Inflammatory macrophage treated with lipopolysaccharide for 4 hours (primary cell): Measurements from ENCODE around the gene ADNP2.
"Not testable (repeated sequence)": the region's sequence is repeated elsewhere in the genome, so short reads cannot be mapped to it uniquely, and the experiment has no call there.

Source experiments
- DNase-seq: peaks from one replicate; pipeline ENCODE4 v3.0.0-alpha.2; 2020

Gene ADNP2

DNA sequence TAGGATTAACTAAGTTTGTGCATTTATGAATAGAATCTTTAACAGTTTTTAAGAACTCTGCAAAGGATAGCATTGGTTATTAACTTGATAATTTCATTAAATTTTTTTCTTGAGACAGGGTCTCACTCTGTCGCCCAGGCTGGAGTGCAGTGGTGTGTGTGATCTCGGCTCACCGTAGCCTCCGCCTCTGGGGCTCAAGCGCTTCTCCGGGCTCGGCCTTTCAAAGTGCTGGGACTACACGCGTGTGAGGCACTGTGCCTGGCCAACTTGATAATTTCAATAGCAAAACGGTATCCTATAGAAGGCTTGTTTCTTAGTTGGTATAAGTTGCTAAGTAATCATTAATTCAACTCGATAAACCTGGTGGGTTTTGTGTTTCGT, 38.0 kb downstream of the ADNP2 start:
- no peak for DNase-seq

DNA sequence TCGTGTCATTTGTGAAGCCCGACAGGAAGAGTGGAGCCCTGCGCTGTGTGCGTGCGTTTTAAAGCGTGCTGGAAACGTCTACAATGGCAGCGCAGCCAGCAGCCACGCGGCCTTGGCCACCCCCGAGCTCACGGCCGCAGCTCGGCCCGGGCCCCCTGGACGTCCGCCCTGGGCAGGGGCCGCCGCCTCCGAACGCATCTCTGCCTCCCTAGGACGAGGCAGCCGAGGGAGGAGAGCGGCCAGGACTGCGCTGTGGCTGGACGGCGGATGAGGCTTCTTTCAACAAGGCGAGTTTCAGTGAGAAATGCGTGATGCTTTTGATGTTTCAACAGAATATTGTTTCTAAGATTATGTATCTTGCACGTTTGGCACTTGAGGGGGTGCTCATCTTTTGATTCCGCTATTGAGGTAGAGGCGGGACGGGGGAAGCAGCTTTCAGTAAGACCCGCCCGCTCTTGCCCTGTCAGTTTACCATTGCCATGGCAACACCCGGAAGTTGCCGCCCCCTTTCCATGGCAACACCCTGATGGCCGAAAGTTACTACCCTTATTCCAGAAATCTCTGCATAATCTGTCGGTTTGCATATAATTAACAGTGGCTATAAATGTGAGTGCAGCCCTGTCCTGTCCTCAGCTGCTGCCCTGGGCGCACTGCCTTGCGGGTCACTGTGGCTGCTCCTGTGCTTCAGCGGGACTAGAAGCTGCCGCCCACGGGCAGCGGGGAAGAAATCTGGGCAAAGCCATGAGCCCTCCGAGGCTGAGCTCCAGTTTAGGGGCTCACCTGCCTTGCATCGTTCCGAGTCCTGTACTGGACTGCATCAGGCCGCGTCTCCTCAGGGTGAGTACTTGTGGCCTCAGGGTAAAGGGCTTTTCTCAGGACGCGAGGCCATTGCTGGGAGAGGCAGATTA, 38.6 kb downstream of the ADNP2 start:
- peak; percentile 80 for DNase-seq

- peak; percentile 69 for DNase-seq
Measured at GRCh38 chr18:80148326-80149199, 39.5 kb downstream of the ADNP2 start.

DNA sequence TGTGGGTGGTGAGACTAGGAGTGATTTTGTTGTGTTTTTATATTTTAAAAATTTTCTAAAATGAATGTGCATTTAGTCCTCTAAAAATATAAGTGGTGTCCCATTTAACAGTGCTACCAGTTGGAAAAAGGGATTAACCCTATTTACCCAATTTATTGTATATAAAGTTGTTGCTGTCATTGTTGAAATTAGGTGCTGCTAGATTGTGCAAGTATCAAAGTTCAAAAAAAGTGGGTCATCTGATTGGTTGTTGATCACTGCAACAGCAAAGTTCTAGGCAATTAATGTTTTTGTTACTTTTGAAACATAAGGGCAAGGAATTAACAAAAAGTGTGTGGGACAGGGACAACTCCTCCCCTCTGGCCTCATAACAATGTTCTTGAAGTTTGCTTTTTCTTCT, 40.6 kb downstream of the ADNP2 start:
- no peak for DNase-seq

GRCh38 chr18:80154293-80154692, 45.2 kb downstream of the ADNP2 start:
- DNase-seq: peak; percentile 8

DNA sequence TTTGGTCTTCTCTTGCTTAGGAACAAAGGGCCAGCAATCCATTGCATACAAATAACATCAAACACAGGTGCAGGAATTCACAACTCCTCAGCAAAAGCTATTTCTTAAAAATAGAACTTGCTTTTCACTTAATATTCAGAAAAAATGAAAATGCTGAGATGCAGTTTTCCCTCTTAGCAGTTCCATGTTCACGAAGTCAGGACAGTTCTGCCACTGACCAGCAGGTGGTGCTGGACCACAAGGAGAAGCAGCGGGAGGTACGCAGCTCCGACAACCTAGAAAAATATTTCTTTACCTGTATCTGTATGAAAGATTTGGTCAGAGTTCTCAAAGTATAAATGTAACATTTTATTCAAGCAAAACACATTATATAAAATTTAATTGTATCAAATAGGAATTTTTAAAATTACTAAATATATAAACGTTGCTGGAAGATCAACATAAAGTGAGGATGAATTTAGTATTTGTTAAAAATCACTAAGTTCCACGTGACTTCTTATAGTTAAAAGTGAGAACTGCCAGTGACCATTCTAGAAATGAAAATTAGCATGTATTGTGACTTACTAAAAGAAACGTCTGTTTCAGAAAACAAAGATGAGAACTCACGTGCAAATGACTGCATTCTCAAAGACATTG, 48.8 kb downstream of the ADNP2 start:
- DNase-seq: peak; percentile 72

- no peak for DNase-seq
Measured at GRCh38 chr18:80158365-80158764, 49.3 kb downstream of the ADNP2 start.

- DNase-seq: peak; percentile 17
Measured at GRCh38 chr18:80159713-80160636, 50.9 kb downstream of the ADNP2 start.

DNA sequence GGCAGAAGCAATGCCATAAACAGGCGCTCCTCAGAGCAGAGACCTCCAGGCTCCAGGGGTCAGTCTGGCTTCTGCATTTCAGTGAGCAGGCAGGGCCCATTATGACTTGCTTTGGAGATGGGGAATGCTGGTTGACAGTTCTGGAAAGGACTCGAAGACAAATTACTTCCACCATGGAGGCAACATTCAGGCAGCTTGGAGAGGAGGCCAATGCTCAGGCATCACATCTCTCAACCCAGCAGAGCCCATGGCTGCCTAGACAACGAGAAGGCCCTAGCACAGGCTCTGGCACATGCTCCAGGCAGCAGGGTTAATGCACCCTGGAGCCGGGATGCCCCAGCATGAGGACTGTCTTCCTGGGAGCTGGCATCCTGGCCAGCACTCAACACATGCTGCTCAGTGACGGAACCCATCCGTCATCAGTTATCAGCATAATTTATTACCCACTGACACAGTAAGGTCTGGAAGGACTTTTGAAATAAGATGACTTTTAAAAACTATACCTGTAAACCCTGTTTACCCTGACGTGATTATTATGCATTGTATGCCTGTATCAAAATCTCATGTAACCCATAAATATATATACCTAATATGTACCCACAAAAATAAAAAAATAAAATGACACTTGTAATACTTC, 52.8 kb downstream of the ADNP2 start:
- no peak for DNase-seq

DNA sequence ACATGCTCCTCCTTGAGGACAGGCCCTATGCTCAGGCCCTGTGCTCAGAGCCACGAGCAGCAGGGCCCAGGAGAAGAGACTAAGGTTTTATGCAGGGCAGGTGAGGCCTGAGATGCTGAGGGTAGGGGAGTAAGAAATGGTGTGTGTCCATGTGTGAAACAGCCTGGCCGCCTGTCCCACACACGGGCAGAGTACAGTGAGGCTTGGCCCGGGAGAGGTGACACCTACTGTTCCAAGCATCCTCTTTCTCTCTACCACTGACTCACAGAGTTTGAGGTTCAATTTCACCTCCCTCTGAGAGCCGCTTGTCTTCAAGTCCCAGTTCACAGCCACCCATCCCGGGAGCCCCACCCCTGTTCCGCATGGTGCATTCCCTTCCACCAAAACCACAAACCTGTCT, 54.1 kb downstream of the ADNP2 start:
- no peak for DNase-seq

DNA sequence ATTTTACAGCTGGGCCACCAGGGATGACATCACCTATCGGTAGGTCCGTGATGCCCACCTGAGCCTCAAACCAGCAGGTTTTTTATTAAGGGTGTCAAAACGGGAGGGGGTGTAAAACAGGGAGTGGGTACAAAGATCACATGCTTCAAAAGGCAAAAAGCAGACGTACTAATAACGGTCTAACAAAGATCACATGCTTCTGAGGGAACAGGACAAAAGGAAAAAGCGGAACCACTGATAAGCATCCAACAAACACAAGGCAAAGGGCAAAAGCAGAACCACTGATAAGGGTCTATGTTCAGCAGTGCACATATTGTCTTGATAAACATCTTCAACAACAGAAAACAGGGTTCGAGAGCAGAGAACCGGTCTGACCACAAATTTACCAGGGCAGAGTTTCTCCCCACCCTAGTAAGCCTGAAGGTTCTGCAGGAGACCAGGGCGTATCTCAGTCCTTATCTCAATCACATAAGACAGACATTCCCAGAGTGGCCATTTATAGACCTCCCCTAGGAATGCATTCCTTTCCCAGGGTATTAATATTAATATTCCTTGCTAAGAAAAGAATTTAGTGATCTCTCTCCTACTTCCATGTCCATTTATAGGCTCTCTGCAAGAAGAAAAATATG, 55.8 kb downstream of the ADNP2 start:
- DNase-seq: not testable (repeated sequence)

DNA sequence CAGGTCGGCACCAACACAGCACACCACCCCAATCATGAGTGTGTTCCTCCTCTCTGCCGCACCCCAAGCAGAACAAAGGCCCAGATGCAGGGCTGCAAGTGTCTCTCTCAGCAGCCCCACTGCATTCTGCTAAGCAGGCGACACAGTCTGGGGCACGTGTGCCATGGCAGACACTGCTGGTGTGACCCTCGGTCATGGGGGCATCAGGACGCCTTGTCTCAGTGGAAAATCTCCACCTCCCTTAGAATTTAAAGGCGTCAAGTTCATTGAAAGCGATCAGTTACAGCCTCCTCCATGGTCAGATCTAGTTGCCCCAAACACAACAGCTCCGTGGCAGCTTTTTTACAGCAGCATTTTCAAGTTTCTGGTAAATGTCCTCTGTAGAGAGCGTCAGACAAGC, 57.2 kb downstream of the ADNP2 start:
- DNase-seq: no peak

DNA sequence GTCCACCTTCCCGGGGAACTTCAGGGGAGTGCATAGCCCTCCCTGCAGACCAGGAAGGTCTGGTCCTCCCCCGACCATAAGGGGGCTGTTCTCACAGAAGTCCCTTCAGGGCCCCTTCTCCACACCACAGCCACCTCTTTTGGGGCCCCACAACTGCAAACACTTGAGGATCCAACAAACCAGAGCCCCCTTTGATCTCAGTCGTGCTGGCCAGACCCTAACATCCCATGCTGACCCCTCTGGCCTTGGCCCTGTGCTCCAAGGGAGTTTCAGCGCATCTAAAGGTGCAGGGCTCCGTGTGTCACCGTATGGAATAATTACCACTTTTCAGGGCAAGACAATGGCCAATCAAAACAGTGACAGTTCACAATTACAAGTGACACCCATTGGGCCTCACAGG, 57.7 kb downstream of the ADNP2 start:
- no peak for DNase-seq

DNA sequence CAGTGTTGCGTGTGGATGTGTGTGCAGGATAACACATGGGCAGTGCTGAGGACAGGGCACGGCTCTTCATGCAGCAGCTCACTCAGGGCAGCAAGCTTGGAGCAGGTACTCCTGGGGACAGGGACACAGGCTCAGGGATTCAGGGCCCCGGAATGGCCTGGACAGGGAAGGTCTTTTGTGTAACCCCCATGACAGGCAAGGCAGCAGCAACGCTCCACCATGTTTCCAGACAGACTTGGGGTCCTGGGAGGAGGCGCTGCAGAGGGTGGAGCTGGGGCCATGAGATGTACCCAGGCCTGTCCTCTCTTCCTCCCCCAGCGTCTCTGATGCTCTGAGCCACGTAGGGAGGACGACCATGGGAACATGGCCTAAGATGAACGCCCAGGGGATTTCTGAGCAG, 58.3 kb downstream of the ADNP2 start:
- no peak for DNase-seq

DNA sequence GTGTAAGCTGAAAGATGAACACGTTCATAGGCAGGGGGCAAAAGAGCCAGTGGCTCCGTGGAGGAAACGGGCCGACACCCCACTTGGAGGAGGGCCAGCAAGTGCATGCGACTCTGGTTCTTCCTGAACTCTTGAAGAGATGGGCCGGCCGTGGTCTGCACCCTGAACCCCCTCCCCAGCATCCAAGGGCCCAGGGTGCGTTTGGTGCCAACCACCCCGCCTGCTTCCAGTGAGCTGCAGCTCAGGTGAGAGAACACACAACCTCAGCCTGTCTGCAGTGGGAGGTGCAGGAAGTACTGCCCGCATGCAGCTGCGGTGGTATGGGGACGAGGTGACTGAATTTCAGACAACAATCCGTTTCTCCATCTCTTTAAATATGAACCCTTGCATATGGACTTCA, 58.9 kb downstream of the ADNP2 start:
- no peak for DNase-seq

DNA sequence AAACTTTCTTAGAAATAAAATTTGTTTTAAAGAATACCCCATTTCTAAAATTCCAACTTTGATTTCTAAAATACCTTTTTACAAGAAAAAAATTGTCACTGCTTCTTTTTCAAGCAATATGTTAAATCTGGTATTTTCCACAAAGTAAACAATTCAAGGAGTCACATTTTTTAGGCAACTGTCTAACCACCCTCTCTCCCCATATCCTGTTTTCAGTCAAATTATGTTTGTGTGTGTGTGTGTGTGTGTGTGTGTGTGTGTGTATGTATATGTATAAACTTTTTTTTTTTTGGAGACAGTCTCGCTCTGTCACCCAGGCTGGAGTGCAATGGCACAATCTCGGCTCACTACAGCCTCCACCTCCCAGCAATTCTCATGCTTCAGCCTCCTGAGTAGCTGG, 59.3 kb downstream of the ADNP2 start:
- no peak for DNase-seq

DNA sequence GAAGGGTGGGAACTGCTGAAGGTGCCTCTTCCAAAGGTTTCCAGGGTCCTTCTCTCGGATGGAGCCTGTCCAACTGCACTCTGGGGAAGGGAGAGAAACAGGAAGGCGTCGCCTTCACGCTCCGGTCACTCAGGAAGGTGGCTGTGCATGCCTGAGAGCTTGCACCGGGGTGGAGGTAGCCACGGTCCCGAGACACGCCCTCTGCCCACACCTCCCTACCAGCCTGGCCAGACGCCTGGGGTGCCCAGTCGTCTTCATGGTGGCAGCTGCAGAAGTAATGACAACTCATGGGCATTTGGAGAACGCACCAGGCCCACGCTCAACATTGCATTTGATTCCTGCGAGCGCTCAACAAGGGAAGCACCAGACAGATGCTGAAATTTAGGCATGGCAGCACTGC, 59.9 kb downstream of the ADNP2 start:
- DNase-seq: no peak

DNA sequence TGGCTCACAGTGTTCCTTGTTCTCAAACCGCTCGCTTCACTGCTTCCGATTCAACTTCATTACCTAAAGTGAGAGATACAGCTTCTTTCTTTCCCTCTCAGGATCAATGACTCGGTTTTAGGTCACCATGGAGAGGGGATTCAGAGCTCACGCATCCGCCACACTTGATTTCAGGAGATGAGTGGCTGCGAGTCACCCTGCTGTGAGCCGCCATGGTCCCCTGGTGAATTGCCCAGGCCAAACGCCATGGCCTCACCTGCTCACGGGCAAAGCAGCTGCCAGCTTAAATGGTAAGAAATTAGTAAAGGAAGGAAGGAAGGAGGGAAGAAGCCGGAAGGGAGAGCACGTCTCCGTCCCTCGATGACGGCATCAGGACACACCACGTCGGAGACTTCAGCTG, 60.5 kb downstream of the ADNP2 start:
- no peak for DNase-seq

DNA sequence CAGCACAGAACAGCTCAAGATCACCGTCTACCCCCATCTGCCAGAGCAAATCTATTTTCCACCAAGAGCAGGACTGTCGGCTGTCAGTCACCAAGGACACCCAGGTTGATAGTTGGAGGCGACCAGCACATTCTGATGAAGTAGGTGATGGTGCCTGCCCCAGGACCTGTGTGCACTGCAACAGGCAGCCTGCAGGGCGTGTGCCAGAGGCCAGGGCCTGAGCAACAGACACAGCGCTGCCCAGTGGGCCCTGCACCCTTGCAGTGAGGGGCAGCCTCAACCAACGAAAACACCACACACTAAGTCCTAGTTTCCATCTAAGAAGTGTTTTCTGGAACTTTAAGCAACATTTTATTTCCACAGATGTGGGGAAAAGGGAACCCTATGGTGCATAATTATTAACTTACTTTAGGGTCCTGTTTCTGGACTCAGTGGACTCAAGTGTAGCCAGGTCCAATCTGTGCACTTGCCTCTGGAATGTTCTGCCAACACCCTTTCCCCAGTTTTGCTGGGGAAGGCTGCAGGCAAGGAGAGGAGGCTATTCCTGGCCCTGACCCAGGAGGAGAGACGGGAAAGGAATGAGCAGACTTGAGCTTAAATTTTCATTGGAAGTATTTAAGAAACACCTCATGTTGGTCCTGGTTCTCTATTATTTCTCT, 61.5 kb downstream of the ADNP2 start:
- DNase-seq: no peak

DNA sequence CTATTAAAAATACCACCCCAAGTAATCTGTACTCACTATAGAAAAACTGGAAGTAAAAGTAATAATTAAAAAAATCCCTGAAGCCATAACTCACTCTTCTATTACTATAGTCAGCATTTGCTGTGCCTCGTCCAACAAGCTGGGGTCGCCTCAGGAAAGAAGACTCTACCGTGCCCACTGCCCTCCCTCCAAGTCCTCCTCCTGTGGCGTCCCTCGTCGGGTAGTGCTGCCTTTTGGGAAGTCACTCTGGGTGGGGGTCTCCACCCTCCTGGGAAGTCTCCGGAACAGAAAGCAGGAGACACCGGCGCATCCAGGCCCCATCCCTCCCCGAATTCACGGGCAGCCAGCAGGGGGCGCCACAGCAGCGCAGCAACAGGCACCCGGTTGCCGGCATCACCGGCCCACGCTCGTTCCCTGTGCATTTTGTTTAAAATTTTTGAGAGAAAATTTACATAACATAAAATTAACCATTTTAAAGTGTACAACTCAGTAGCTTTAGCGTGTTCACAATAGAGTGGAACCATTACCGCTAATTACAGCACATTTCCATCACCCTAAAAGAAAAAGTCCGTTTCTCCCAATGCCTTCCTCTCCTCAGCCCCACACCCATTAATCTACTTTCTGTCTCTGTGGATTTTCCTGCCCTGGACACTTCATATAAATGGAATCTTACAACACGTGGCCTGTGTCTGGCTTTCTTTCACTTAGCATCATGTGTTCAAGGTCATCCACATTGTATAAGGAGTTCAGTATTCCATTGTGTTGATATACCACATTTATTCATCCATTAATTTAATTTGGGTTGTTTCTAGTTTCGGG, 62.2 kb downstream of the ADNP2 start:
- peak; percentile 21 for DNase-seq
